PFSK-1 (cell line): Measurements from ENCODE around the gene ARNT2.

ENCODE experiments used
- FOXP2 ChIP-seq: optimal IDR thresholded peaks from 2 replicates; pipeline ENCODE3; 2011; ENCODE audit warnings: borderline replicate concordance, control low read depth, inconsistent platforms; ENCODE audit not compliant: insufficient read depth; ENCODE audit errors: extremely low read length, extremely low read depth
- POLR2AphosphoS5 ChIP-seq: IDR thresholded peaks from 2 replicates; pipeline ENCODE4 v1.6.1; 2012; ENCODE audit warnings: low read depth, mild to moderate bottlenecking, control low read depth, low read length, moderate library complexity
- SIN3A ChIP-seq: IDR thresholded peaks from 2 replicates; pipeline ENCODE4 v1.6.1; 2012; ENCODE audit warnings: mild to moderate bottlenecking, low read length, moderate library complexity, borderline replicate concordance; ENCODE audit not compliant: insufficient read depth
- TAF1 ChIP-seq: IDR thresholded peaks from 2 replicates; pipeline ENCODE4 v1.6.1; 2012; ENCODE audit warnings: low read length, control low read depth, borderline replicate concordance; ENCODE audit not compliant: insufficient read depth
- TF ChIP-seq, protein P1 (sequence below), 2 experiments: IDR thresholded peaks; 2 replicates each; pipeline versions ENCODE4 v1.6.1 to v1.8.0; 2011 to 2012; ENCODE audit warnings: low read depth in 2 of 2, low read length in 2 of 2, control low read depth in 1 of 2, inconsistent platforms in 1 of 2, mild to moderate bottlenecking in 1 of 2, moderate library complexity in 1 of 2; ENCODE audit not compliant: insufficient read depth in 1 of 2

Gene ARNT2

DNA sequence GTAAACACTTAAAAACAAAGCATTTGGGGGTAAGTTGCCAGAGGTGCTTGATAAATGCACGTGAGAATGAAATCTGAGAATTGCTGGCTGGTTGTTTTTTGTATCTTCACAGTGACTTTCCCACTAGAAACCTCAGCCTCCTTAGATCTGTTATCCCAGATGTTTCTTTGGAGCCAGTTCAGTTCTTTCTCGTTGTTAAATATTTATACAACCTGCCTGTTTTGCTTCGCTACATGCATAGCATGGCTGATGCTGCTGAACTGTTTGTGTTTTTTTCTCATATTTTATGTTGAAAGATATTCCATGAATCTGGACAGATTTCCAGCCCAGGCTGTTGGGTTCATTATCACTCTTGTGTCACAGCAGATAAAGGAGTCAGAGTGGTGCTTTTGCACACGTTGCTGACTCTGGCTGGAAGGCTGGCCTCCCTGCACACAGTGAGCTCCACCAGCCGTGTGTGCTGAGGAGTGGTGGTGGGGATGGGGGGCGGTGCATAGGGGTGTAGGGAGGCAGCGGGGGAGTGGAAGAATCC, 80.2 kb downstream of the ARNT2 start:
- TF ChIP-seq POLR2AphosphoS5 (no peak), FOXP2 (no peak), TAF1 (no peak), SIN3A (no peak)
- TF ChIP-seq, protein P1, sequence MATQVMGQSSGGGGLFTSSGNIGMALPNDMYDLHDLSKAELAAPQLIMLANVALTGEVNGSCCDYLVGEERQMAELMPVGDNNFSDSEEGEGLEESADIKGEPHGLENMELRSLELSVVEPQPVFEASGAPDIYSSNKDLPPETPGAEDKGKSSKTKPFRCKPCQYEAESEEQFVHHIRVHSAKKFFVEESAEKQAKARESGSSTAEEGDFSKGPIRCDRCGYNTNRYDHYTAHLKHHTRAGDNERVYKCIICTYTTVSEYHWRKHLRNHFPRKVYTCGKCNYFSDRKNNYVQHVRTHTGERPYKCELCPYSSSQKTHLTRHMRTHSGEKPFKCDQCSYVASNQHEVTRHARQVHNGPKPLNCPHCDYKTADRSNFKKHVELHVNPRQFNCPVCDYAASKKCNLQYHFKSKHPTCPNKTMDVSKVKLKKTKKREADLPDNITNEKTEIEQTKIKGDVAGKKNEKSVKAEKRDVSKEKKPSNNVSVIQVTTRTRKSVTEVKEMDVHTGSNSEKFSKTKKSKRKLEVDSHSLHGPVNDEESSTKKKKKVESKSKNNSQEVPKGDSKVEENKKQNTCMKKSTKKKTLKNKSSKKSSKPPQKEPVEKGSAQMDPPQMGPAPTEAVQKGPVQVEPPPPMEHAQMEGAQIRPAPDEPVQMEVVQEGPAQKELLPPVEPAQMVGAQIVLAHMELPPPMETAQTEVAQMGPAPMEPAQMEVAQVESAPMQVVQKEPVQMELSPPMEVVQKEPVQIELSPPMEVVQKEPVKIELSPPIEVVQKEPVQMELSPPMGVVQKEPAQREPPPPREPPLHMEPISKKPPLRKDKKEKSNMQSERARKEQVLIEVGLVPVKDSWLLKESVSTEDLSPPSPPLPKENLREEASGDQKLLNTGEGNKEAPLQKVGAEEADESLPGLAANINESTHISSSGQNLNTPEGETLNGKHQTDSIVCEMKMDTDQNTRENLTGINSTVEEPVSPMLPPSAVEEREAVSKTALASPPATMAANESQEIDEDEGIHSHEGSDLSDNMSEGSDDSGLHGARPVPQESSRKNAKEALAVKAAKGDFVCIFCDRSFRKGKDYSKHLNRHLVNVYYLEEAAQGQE (IDR thresholded peaks at IDR 0.05; ENCODE audit: insufficient read depth in 1 of 2, low read depth in 2 of 2, low read length in 2 of 2) = no peak

DNA sequence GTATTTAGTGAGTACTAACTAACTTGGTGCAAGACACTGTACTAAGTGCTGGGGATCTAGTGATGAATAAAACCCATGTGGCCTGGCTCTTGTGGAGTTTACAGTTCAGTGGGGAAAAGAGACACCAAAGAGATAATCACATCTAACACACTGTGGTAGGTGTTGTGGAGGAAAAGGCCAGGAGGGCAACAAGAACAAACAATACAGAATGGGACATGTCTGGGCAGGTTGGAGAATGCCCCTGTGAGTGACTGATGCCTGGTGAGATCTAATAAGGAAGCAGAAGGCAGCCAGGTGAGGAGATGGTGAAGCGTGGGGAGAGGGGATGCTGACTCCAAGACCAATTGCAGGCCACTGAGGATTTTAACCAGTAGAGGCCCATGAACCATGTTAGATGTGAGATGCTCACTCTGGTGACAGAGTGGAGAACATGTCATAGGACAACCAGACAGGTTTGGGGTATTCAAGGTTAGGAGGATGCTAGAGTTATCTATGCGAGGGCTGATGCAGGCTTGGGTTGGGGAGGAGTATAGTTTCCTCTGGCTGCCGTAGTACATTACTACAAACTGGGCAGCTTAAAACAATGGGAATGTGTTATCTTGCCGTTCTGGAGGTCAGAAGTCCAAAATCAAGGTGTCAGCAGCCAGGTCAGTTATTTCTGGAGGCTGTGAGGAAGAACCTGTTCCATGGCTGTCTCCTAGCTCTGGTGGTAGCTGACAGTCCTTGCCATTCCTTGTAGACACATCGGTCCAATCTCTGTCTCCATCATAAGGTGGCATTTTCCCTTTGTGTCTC, 81.4 kb downstream of the ARNT2 start:
- TF ChIP-seq, protein P1 (IDR thresholded peaks at IDR 0.05; ENCODE audit: insufficient read depth in 1 of 2, low read depth in 2 of 2, low read length in 2 of 2) = no peak
- TF ChIP-seq SIN3A = no peak
- TF ChIP-seq POLR2AphosphoS5 = no peak
- no peak for TF ChIP-seq TAF1
- TF ChIP-seq FOXP2 = no peak

DNA sequence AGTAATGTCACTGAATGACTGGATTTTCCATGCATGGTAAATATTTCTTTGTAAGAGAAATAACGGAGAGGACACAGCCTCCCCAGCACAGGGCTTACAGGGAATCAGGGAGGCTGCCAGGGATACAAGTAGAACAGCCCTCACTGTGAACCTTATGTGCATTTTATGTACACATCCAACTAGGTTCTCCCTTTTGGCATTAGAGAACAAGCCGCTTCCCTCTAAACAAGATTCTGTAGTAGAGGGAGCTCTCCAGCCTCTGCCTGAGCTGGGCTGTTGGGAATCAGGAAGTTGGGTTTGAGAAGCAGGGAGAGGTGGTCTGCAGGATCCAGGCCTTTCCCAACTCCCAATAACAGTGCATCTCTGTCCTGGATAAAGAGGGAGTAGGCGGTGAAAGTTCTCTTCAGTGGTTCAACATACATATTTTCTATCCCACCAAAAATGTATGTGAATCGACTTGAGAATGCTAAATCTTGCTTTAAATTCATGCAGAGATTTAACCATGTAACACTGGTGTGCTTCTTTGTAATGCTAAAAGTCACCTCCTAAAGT, 83.7 kb downstream of the ARNT2 start:
- TF ChIP-seq, protein P1 (IDR thresholded peaks at IDR 0.05; ENCODE audit: insufficient read depth in 1 of 2, low read depth in 2 of 2, low read length in 2 of 2) = peak in 1 of 2 experiments; percentile 65; a peak in 1 of 4 replicates
- TF ChIP-seq POLR2AphosphoS5 = no peak

DNA sequence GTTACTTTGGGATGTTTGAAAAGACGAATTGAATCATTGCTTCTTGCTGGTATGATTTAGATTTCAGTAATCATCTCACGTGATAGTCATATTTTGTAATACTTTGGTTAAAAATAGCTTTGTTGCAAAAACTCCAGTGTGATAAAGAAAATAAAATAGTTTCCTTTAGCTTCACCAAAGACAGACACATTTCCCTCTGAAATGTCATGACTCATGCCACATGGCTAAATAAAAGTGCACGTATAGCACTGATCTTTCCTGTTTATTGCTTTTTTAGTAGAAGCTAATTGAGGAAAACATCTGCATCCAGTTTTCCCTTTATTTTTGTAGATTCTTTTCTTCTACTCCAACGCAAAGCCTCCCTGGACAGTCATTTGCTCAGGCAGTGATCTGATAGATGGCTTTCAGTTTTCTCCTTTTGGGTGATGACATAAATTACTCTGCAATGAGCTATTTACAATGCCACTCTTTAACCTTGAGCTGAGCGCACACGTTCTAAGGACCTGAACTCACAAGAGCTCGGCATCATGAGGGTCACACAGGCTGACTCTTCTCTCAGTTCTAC, 84.9 kb downstream of the ARNT2 start:
- TF ChIP-seq POLR2AphosphoS5 = no peak
- TF ChIP-seq, protein P1 (IDR thresholded peaks at IDR 0.05; ENCODE audit: insufficient read depth in 1 of 2, low read depth in 2 of 2, low read length in 2 of 2) = no peak
- no peak for TF ChIP-seq SIN3A
- no peak for TF ChIP-seq TAF1
- no peak for TF ChIP-seq FOXP2
